PC-3 (cell line): ENCODE results near the gene USH2A.

Source experiments
- CTCF ChIP-seq: fragments of 300-600 bp; sonication (generic); conservative IDR thresholded peaks from 2 replicates; pipeline ENCODE4 v1.5.1; 2017; ENCODE audit warnings: antibody characterized with exemption, low read depth, mild to moderate bottlenecking, low read length
- EZH2 ChIP-seq: fragments of 300-600 bp; sonication (generic); IDR thresholded peaks from one replicate; pipeline ENCODE4 v1.6.1; 2017; ENCODE audit warnings: antibody characterized with exemption, mild to moderate bottlenecking, low read length; ENCODE audit not compliant: unreplicated experiment

- no peak for TF ChIP-seq EZH2
- TF ChIP-seq CTCF, result no peak
Measured at GRCh38 chr1:215777370-215777925, 645.8 kb downstream of the USH2A start.
